GM18517 (cell line): Measurements from ENCODE around the gene NPIPA1.
"Not testable (repeated sequence)": the region's sequence is repeated elsewhere in the genome, so short reads cannot be mapped to it uniquely, and the experiment has no call there.

Source experiments
- ATAC-seq: cut with Tn5 transposase; IDR thresholded peaks from one replicate; pipeline ENCODE4 v1.9.1; 2021; ENCODE audit warnings: mild to moderate bottlenecking, moderate library complexity; ENCODE audit not compliant: unreplicated experiment

The NPIPA1 gene

GRCh38 chr16:14937143-14937542 is at the start of gene NPIPA1:
Gene NPIPA1 (plus strand): TSS chr16:14937443. CDS start chr16:14937443, 0 bp downstream.
- not testable (repeated sequence) for ATAC-seq

- not testable (repeated sequence) for ATAC-seq
Measured at GRCh38 chr16:14892111-14892510, 45.1 kb upstream of the NPIPA1 start.

DNA sequence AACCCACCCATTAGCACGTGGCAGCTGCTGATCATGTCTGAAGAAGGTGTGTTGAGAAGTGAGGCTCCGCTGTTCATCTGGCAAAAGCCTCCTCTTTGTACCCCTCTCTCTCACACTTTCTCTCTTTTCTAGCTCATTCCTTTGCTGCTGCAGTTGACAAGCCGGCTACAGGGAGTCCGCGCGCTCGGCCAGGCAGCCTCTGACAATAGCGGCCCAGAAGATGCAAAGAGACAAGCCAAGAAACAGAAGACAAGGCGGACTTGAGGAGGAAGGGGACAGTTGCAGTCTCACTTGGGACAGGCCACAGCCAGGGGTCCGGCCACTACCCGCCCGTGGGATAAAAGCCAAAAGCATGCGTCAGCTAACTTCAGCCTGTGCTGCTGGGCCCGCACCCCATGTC is 41.9 kb upstream of the NPIPA1 start:
- ATAC-seq = not testable (repeated sequence)

GRCh38 chr16:14896023-14896422 is 41.2 kb upstream of the NPIPA1 start:
- ATAC-seq = not testable (repeated sequence)

DNA sequence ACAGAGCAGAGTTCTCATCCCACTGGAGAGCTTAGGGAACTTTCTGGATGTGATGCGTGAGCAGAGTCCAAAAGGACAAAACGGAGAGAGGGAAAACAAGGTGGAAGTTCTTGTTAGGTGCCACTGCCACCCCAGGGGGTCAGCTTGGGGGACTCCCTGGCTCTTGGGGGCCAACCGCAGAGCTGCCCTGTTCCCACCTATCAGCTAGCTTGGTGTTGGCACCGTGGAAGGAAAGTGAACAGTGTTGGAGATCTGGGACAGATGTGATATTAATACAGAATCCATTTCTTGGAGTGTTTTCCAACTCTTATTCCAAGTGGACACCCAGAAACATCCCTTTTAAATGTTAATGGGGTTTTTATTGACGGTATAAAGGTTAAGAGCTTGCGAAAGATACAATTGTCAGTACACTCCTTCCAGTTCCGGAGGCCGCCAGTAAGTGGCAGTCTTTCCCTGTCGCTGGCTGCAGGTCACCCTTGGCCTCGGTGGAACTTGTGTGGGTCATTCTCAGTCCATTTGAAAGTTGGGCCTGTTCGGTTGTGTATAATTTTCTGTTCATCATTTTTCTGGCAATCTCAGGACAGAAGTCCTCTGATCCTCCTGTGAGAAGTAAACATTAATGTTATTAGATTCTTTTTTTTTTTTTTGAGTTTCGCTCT is 40.1 kb upstream of the NPIPA1 start:
- not testable (repeated sequence) for ATAC-seq

- ATAC-seq = not testable (repeated sequence)
Measured at GRCh38 chr16:14898162-14898561, 39.1 kb upstream of the NPIPA1 start.

DNA sequence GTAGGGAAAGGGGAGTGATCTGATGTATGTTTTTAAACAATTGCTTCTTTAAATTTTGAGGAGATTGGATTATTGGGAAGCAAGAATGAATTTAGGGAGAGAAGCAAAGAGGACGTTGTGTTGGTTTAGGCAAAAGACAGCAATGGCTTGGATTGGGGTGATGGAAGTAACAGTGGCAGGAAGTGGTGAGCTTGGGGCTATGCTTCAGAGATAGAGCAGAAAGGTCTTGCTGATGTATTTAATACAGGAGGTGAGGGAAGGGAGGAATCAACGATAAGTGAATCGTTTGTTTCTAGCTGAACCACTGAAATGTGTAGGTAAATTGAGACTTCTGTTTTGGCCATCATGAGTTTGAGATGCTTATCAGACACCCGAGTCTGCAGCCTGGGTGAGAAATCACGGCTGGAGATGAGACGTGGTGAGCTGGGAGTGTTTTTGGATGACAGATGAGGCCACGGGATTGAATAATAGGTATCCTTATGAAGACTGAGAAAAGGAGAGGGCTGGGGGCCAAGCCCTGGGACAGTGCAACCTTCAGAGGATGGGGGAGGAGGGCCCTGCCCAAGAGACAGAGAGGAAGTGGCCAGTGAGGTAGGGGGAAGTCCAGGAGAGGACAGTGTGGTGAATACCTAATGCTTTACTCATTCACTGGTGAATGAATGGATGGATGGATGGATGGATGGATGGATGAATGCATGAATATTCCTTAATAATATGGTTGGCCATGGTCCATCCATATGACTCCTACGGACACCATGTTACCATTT is 33.9 kb upstream of the NPIPA1 start:
- not testable (repeated sequence) for ATAC-seq

DNA sequence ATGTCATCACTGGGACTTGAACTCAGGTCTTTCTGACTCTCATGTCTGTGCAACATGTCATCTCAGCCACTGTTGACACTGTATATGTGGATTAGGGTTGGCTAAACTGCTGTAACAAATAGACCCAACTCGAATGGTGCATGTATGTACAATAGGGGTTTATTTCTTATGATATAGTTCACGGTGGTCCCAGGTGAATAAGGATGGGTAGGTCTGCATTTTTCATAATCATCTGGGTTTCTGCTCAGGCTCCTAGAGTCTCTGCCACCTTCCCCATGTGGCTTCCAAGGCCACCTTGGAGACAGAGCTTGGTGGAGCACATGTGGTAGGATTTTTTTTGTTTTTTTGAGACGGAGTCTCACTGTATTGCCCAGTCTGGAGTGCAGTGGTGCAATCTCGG is 27.5 kb upstream of the NPIPA1 start:
- not testable (repeated sequence) for ATAC-seq

DNA sequence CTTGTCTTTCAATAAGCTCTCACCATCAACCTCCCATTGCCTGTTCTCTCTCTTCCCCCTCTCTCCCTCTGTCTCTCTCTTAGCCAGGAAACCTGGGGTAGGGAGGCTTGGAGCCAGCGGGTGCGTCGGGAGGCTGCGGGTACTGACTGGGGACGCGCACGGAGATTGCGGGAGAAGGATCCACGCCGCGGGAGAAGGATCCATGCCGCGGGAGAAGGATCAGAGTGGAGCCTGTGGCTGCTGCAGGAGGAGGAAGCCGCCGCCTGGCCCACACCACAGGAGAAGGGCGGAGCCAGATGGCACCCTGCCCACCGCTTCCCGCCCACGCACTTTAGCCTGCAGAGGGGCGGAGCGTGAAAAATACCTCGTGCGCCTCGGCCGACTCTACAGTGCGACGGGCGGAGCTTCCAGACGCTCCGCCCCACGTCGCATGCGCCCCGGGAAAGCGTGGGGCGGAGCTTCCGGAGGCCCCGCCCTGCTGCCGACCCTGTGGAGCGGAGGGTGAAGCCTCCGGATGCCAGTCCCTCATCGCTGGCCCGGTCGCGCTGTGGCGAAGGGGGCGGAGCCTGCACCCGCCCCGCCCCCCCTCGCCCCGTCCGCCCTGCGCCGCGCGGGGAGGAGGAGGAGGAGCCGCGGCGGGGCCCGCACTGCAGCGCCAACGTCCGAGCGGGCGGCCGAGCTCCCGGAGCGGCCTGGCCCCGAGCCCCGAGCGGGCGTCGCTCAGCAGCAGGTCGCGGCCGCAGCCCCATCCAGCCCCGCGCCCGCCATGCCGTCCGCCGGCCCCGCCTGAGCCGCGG is 26.2 kb upstream of the NPIPA1 start:
- ATAC-seq = not testable (repeated sequence)

DNA sequence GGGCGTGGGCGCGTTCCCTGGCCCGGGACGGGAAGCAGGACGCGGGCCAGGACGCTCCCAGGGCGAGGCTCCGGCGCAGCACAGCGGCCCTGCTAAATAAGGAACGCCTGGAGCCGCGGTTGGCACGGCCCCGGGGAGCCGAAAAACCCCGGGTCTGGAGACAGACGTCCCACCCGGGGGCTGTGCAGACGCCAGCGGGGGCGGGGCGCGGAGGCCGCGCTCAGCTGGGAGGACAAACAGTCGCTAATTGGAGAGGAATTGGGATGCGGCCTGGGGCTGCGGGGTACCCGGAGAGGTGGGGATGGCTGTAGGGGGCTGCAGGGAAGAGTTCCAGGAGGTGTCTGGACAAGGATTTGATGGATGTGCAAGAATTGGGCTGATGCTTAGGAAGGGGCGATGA is 25.3 kb upstream of the NPIPA1 start:
- ATAC-seq = not testable (repeated sequence)

- ATAC-seq = not testable (repeated sequence)
Measured at GRCh38 chr16:14912588-14912987, 24.7 kb upstream of the NPIPA1 start.

GRCh38 chr16:14918504-14918903 is 18.7 kb upstream of the NPIPA1 start:
- ATAC-seq = not testable (repeated sequence)

- not testable (repeated sequence) for ATAC-seq
Measured at GRCh38 chr16:14919837-14920600, 17.2 kb upstream of the NPIPA1 start.

- ATAC-seq = not testable (repeated sequence)
Measured at GRCh38 chr16:14922285-14922684, 15.0 kb upstream of the NPIPA1 start.

- ATAC-seq = not testable (repeated sequence)
Measured at GRCh38 chr16:14922968-14923367, 14.3 kb upstream of the NPIPA1 start.

DNA sequence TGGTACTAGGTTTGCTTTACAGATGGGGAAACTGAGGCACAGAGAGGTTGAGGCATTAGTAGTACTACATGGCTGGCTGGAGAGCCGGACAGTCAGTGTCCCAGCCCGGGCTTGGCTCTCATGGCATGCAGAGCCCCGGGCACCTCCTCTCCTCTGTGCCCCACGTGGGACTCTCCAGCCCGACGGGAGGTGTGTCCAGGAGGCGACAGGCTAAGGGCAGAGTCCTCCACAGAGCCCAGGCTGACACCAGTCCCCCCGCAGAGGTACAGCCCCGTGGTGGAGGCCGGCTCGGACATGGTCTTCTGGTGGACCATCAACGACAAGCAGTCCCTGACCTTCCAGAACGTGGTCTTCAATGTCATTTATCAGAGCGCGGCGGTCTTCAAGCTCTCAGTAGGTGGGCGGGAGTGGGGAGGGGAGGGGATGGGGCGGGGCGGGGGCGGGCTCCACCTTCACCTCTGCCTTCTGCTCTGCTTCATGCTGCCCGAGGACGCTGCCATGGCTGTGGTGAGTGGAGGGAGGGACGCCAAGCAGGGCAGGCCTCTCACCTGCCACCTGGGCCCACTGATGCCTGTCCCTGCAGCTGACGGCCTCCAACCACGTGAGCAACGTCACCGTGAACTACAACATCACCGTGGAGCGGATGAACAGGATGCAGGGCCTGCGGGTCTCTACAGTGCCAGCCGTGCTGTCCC is 13.7 kb upstream of the NPIPA1 start:
- ATAC-seq = not testable (repeated sequence)

DNA sequence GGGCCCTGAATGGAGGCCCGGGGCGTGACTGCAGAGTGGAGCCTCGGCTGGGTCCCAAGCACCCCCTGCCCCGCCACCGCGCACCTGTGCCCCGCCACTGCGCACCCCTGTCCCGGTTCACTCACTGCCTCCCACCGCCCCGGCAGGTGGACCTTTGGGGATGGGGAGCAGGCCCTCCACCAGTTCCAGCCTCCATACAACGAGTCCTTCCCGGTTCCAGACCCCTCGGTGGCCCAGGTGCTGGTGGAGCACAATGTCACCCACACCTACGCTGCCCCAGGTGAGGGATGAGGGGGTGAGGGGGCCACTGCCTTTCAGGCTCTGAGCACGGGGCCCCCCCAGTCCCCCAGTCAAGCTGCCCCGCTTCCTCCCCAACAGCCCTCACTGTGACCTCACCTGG is 12.9 kb upstream of the NPIPA1 start:
- not testable (repeated sequence) for ATAC-seq

DNA sequence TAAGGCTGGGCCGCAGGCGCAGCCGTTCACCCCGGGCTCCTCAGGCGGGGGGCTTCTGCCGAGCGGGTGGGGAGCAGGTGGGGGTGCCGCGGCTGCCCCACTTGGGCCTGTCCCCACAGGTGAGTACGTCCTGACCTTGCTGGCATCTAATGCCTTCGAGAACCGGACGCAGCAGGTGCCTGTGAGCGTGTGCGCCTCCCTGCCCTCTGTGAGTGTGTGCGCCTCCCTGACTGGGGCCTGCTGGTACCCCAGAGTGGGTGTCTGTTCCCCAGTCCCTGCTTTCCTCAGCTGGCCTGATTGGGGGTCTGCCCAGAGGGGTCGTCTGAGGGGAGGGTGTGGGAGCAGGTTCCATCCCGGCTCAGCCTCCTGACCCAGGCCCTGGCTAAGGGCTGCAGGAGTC is 12.3 kb upstream of the NPIPA1 start:
- not testable (repeated sequence) for ATAC-seq

GRCh38 chr16:14928064-14928714 is 9.1 kb upstream of the NPIPA1 start:
- not testable (repeated sequence) for ATAC-seq
